Fibroblast of skin of left quadriceps (primary cell): ENCODE results near the gene ACYP2.

Source experiments
- DNase-seq, 2 experiments: peaks; one replicate each; pipeline ENCODE4 v3.0.0-alpha.2; 2013; ENCODE audit warnings: low read depth in 2 of 2

Gene ACYP2

DNA sequence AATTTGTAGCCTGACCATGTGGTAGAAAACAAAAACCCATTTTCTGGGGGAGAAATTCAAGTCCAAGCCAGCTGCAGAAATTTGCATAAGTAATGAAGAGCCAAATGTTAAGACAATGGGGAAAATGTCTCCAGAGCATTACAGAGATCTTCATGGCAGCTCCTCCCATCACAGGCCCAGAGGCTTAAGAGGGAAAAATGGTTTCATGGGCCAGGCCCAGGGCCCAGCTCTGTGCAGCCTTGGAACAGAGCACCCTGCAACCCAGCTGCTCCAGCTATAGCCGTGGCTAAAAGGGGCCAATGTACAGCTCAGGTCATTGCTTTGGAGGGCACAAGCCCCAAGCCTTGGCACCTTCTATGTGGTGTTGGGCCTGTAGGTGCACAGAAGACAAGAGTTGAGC is 209.7 kb downstream of the ACYP2 start:
- no peak for DNase-seq

DNA sequence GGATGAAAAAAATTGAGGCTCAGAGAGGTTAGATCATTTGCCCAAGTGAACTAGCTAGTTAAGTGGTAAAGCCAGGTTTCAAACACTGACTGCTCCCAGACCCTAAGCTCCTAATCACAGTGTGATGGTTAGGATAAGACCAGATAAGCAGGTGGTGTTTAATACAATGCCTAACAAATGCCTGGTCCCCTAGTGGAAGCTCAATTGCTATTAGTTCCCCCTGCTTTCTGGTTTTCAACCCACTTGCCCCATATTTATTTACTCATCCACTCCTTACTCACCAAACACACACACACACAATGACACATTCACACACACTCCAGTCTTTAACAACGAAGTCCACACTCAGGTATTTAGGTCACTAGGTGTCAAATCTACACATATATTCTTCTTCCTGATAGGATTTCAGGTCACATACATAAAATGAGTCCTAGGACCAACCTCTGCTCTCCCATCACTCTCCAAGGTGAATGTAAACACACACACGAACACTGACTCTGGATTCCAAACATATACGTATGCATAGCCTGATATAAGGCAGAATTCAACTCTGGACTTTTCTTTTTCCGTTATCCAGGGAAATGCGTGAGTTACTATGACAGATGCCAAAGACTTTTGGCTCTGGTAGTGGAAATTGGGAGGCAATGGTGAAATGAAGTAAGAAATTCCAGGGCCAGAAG is 214.2 kb downstream of the ACYP2 start:
- no peak for DNase-seq

DNA sequence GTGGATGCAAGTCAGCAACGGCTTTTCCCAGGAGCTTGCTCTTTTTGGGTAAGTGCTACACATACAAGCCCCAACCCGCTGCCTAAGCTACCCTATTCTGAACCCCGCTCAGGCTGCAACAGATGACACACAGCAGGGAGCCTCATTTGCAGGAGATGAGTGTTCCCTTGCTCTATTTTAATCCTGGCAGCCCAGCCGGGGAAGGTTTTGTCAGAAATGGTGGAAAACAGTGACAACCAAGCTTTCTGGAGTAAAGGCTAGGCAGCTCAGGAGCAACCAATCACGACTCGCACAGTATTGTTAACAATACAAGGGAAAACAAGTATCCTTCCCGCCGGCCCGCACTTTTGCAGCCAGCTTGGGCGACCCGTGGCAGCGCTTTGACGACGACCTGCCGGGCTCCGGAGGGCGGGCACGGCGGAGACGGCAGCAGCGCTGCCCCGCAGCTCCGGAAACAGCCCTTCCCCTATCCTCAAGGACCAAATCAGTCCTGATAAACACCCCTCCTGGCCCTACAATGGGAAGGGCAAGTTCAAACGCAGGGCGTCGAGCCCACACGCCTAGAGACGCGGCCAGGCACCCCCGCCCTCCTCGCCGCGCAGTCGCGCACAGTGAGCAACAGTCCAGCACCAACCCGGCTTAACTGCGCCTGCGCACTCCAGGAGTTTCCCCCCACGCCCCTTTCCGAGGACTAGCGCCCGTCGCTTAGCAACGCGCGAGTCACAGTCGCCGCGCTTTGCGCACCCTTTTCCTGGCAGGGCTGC is 214.9 kb downstream of the ACYP2 start:
- DNase-seq: peak; percentile 86 to 87

DNA sequence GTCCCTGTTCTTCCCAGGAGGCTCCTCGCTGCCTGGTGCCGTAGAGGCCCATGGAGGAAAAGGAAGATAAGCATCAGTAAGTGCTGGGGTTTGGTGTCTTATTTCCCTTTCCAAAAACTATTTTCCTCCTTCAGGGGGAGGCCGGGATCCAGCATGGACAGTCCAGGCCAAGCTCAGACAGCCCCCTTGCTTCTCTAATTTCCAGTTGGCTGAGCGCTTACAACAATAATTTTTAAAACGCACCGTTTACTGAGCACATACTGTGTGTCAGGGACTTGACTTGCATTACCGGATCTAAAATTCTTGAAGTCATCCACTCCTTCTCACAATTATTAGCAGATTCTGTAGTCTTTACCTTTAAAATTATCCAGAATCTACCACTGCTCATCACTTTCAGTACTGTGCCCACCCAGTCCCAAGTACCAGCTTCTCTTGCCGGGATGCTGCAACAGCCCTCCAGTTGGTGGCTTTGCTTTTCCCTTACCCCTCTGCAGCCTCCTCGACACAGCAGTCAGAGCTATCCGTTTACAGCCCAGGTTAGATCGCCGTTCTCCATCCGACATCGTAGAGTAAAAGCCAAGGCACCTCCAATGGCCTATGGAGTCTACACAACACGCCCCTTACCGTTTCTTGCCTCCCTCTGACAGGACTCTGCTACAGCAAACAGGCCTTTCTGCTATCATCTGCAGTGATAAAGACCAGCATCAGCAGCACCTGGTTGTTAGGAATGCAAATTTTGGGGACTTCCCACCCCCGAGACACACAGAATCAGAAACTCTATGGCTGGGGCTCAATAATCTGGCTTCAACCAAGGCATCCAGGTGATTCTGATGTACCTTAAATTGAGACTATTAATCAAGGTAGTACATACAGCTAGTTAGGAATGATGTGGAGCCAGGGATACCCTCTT is 215.8 kb downstream of the ACYP2 start:
- DNase-seq: no peak

DNA sequence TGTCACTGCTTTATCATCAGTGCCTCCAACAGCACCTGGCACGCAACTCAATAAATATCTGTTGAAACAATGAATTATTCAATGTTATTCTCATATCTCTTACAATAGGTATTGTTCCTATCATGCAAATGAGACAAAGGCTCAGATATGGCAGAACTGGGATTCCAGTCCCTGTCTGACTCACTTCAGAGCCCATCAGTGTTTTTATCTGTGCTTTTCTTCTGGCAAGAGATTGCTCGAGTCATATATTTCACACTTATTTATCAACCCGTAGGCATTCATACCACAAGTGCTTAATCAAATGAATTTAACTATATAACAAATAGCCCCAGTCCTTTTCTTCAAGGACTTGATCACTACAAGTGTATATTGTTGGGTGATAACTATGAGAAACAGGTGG is 217.0 kb downstream of the ACYP2 start:
- no peak for DNase-seq

DNA sequence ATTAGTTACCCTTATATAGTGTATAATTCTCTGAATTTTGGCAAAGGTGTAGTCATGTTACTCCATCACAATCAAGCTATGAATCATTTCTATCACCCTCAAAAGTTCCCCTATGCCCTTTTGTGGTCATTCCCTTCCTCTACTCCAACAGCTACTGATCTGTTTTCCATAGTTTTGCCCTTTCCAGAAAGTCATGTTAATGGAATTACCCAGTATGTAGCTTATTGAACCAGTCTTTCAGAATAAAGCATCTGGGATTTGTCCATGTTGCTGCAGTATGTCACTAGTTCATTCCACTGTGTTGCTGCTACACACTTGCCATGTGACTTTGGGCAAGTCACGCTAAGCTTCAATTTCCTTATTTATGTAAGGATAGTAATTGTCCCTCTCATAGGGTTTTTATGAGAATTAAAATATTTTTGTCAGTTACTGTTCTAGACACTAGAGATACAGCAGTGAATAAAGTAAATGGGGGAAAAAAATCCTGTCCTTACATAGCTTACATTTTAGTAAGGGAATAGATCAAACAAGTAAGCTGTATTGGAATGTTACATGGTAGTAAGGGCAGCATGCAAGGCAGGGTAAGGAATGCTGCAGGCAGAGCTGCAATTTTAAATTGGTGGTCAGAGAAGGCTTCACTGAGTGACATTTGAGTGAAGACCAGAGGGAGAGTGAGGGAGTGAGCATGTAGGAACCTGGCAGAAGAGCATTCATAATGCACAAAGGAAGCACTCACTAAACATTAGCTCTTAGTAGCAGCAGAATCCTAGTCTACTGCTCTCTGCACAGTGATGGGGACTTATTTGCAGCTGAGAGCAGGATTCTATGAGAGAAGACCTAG is 220.9 kb downstream of the ACYP2 start:
- DNase-seq: peak; percentile 67

DNA sequence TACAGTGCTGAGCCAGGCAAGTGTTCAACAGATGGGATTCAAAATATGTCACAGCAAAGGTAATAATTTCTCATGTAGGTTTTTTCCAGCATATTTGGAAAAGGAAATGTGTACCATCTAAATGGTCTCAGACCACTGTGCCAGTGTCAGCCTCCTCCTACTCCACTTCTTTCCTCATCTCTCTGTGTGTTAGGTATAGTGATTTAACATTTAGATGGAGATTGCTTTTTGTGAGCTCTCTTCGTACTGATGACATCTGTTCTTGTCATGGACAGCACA is 221.5 kb downstream of the ACYP2 start:
- DNase-seq: no peak

DNA sequence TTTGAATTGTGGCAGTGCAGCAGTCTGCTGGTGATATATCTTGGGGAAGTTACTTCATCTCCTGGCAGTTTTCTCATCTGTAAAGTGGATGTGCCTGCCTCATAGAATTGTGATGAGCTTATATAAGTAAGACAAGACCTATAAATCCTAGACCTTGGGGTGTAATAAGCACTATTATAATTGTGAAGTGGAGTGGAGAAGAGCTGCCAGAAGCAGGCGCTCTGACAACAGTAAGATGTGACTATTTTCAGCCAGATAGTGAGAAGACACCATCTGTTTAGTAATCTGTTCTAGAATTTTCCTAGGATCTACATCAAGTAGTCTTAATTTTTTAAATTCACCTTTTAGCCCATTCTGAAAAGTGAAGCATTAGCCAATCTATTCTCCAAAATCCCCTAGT is 226.2 kb downstream of the ACYP2 start:
- DNase-seq: no peak

DNA sequence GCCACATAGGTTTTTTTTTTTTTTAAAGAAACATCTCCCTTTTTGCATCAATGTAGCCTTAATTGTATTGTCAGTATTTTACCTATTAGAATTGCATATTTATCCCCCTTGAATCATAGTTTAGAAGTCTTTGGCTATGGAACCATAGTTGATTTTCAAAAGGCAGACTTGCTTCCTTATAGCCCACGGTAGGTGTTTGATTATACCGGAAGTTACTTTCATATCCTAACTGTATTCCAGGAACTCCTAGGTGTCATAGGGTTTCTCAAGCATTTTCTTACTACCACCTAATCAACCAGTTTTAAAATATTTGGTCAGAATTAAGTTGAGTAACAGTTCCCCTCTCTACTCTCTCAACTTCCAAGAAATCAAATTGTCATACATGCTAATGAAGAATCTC is 227.2 kb downstream of the ACYP2 start:
- no peak for DNase-seq

DNA sequence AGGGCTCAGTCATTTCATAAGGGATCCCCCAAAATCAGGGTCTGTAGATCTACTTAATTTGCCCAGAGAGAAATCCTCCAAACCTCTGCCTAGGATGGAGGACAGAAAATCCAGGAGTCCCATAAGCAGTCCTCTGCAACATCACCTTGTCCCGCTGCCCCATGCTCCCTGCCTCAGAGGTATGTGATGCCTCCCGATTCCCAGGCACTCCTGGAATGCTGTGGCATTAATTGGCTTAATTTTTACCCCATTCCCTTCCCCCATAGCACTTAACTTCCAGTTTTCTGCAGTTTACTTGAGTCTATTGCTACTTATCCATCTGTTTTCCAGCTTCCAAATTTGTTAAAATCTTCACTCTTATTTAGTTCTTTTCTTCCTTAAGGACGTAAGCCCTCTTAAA is 232.2 kb downstream of the ACYP2 start:
- no peak for DNase-seq

DNA sequence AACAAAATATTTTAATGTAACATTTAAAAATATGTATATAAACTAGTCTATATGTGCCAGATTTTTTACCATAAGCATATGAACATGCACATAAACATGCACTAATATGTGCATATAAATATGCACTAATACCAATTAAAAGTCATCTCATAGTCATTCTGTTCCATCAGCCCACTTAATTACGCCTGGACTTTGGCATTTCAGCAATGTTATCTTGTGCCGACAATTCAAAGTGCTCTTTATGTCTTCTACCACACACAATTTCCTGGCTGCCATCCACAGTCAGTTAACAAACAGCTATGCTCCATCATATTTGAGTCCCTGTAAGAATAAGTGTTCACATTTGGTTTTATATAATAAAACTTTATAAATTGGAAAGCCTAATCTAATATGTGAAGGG is 233.2 kb downstream of the ACYP2 start:
- no peak for DNase-seq

DNA sequence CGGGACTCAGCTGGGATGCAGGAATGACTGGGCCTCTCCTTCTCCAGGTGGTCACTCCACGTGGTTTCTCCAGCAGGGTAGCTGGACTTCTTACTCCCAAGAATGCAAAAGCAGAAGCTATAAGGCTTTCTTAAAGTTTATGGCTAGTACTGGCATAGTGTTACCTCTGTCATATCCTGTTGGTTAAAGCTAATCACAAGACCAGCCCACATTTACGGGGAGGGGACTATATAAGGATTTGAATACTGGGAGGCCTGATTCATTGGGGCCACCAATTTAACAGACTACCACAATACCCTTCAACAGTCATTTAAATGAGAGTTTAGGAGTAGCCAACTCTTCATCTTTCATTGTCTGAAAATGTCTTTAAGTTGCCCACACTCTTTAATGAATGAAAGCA is 235.0 kb downstream of the ACYP2 start:
- DNase-seq: no peak

DNA sequence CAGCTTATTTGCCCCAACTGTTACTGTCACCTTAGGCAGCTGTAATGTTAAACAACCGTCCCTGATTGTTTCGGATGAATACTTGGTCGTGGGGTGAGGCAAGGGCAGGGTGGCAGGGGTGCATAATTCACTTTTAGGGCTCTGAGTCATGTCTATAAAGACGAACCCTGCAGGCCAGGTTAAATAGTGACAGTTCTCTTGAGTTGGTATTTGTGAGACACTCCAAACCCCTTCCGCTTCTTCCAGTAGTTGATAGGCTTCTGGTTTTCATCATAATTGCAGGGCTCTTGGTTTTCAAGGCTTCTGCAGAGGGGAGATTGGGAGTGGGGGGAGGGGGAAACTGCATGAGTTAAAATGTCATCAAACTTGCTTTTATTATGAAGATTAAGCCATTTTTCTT is 237.8 kb downstream of the ACYP2 start:
- no peak for DNase-seq
